ENCODE measurements around the gene BCL2L2.

Gene BCL2L2

DNA sequence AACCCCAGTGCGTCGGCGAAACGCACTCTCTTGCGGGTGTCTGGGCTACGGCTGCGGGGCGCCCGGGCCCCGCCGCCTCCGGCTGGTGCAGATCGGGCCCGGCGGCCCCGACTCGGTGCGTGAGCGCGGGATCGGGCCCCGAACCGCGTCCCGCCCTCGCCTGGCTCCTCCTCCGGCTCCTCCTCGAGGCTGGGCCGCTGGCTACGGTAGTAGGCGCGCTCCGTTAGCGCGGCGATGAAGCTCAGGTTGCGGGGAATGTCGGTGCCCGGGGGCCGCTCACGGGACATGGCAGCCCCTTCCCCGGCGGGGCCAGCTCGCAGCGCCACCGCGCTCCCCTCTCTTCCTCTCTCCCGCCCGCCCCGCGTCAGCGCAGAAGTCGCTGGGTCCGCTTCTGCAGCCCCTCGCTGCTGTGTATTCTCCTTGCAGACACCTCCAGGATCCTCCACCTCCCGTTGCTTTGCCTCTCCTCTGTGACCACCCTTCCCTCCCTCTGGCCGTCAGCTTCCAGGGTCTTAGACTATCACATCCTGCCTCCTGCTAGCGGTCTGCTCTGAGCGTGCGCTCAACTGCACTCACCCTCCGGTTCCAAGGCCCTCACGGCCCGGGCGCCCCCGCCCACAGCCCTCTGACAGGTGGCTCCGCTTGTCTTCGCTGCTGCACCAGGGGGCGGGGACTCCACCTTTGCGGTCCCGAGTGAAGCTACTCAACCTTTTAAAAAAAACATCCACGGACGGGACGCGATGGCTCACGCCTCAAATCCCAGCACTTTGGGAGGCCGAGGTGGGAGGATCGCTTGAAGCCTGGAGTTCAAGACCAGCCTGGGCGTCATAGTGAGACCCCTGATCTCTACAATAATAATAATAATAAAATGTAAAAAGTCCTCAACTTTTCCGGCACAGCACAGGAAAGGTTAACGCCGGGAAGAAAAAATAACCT lies 4.1 kb upstream of the BCL2L2 start, which contains the start of gene PPP1R3E (continued):
- TF ChIP-seq, protein P1, sequence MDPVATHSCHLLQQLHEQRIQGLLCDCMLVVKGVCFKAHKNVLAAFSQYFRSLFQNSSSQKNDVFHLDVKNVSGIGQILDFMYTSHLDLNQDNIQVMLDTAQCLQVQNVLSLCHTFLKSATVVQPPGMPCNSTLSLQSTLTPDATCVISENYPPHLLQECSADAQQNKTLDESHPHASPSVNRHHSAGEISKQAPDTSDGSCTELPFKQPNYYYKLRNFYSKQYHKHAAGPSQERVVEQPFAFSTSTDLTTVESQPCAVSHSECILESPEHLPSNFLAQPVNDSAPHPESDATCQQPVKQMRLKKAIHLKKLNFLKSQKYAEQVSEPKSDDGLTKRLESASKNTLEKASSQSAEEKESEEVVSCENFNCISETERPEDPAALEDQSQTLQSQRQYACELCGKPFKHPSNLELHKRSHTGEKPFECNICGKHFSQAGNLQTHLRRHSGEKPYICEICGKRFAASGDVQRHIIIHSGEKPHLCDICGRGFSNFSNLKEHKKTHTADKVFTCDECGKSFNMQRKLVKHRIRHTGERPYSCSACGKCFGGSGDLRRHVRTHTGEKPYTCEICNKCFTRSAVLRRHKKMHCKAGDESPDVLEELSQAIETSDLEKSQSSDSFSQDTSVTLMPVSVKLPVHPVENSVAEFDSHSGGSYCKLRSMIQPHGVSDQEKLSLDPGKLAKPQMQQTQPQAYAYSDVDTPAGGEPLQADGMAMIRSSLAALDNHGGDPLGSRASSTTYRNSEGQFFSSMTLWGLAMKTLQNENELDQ (tag by site-specific recombination; IDR thresholded peaks at IDR 0.05; ENCODE audit: low read depth): no peak
- TF ChIP-seq ZBTB8A (tag by site-specific recombination; IDR thresholded peaks at IDR 0.05): peak; percentile 34
- peak; percentile 44; the same call in 1 of the 2 replicates for TF ChIP-seq GLI4 (tag by site-specific recombination; IDR thresholded peaks at IDR 0.05)
- TF ChIP-seq, protein P2, sequence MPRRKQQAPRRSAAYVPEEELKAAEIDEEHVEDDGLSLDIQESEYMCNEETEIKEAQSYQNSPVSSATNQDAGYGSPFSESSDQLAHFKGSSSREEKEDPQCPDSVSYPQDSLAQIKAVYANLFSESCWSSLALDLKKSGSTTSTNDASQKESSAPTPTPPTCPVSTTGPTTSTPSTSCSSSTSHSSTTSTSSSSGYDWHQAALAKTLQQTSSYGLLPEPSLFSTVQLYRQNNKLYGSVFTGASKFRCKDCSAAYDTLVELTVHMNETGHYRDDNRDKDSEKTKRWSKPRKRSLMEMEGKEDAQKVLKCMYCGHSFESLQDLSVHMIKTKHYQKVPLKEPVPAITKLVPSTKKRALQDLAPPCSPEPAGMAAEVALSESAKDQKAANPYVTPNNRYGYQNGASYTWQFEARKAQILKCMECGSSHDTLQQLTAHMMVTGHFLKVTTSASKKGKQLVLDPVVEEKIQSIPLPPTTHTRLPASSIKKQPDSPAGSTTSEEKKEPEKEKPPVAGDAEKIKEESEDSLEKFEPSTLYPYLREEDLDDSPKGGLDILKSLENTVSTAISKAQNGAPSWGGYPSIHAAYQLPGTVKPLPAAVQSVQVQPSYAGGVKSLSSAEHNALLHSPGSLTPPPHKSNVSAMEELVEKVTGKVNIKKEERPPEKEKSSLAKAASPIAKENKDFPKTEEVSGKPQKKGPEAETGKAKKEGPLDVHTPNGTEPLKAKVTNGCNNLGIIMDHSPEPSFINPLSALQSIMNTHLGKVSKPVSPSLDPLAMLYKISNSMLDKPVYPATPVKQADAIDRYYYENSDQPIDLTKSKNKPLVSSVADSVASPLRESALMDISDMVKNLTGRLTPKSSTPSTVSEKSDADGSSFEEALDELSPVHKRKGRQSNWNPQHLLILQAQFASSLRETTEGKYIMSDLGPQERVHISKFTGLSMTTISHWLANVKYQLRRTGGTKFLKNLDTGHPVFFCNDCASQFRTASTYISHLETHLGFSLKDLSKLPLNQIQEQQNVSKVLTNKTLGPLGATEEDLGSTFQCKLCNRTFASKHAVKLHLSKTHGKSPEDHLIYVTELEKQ (tag by site-specific recombination; IDR thresholded peaks at IDR 0.05; ENCODE audit: borderline replicate concordance): no peak
- no peak for TF ChIP-seq ZNF23 (tag by site-specific recombination; IDR thresholded peaks at IDR 0.05; ENCODE audit: borderline replicate concordance)
- TF ChIP-seq ZNF626 (tag by site-specific recombination; IDR thresholded peaks at IDR 0.05): no peak
- peak; percentile 82 for TF ChIP-seq SP2 (tag by site-specific recombination; IDR thresholded peaks at IDR 0.05)
- 0 out of 2 replicates have a peak, but pooled peaks have one; percentile 4 for TF ChIP-seq ZNF10 (tag by site-specific recombination; IDR thresholded peaks at IDR 0.05)
- TF ChIP-seq ZIC2 (tag by site-specific recombination; IDR thresholded peaks at IDR 0.05): peak; percentile 52
- no peak for TF ChIP-seq BCL11B (tag by site-specific recombination; IDR thresholded peaks at IDR 0.05; ENCODE audit: low read depth)
- TF ChIP-seq KLF7 (tag by site-specific recombination; IDR thresholded peaks at IDR 0.05; ENCODE audit: borderline replicate concordance): no peak
- 0 out of 2 replicates have a peak, but pooled peaks have one; percentile 15 for TF ChIP-seq ZBTB17 (tag by site-specific recombination; IDR thresholded peaks at IDR 0.05)
- TF ChIP-seq IKZF3 (tag by site-specific recombination; IDR thresholded peaks at IDR 0.05): no peak
- TF ChIP-seq ZNF350 (tag by site-specific recombination; IDR thresholded peaks at IDR 0.05): no peak
- TF ChIP-seq ZNF660 (tag by site-specific recombination; IDR thresholded peaks at IDR 0.05): peak; percentile 52; the same call in 1 of the 2 replicates
- 0 out of 2 replicates have a peak, but pooled peaks have one; percentile 47 for TF ChIP-seq REPIN1 (tag by site-specific recombination; IDR thresholded peaks at IDR 0.05; ENCODE audit: low read depth)
- TF ChIP-seq ZNF24 (tag by site-specific recombination; IDR thresholded peaks at IDR 0.05): no peak
- TF ChIP-seq ZXDB (tag by site-specific recombination; IDR thresholded peaks at IDR 0.05): peak; percentile 8; the same call in 1 of the 2 replicates
- TF ChIP-seq, protein P3, sequence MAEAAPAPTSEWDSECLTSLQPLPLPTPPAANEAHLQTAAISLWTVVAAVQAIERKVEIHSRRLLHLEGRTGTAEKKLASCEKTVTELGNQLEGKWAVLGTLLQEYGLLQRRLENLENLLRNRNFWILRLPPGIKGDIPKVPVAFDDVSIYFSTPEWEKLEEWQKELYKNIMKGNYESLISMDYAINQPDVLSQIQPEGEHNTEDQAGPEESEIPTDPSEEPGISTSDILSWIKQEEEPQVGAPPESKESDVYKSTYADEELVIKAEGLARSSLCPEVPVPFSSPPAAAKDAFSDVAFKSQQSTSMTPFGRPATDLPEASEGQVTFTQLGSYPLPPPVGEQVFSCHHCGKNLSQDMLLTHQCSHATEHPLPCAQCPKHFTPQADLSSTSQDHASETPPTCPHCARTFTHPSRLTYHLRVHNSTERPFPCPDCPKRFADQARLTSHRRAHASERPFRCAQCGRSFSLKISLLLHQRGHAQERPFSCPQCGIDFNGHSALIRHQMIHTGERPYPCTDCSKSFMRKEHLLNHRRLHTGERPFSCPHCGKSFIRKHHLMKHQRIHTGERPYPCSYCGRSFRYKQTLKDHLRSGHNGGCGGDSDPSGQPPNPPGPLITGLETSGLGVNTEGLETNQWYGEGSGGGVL (tag by site-specific recombination; IDR thresholded peaks at IDR 0.05): peak; percentile 43; the same call in 1 of the 2 replicates
- no peak for TF ChIP-seq ZNF114 (tag by site-specific recombination; IDR thresholded peaks at IDR 0.05)
- TF ChIP-seq HOXC10 (CRISPR knock-in tag; IDR thresholded peaks at IDR 0.05): no peak
- TF ChIP-seq, protein P4, sequence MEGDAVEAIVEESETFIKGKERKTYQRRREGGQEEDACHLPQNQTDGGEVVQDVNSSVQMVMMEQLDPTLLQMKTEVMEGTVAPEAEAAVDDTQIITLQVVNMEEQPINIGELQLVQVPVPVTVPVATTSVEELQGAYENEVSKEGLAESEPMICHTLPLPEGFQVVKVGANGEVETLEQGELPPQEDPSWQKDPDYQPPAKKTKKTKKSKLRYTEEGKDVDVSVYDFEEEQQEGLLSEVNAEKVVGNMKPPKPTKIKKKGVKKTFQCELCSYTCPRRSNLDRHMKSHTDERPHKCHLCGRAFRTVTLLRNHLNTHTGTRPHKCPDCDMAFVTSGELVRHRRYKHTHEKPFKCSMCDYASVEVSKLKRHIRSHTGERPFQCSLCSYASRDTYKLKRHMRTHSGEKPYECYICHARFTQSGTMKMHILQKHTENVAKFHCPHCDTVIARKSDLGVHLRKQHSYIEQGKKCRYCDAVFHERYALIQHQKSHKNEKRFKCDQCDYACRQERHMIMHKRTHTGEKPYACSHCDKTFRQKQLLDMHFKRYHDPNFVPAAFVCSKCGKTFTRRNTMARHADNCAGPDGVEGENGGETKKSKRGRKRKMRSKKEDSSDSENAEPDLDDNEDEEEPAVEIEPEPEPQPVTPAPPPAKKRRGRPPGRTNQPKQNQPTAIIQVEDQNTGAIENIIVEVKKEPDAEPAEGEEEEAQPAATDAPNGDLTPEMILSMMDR (tag by site-specific recombination; IDR thresholded peaks at IDR 0.05): no peak
- no peak for TF ChIP-seq ZNF837 (tag by site-specific recombination; IDR thresholded peaks at IDR 0.05)
- TF ChIP-seq ZNF544 (tag by site-specific recombination; IDR thresholded peaks at IDR 0.05): no peak
- no peak for TF ChIP-seq SP7 (tag by site-specific recombination; IDR thresholded peaks at IDR 0.05)
- TF ChIP-seq SP3 (tag by site-specific recombination; IDR thresholded peaks at IDR 0.05): peak; percentile 63
- TF ChIP-seq ZNF843 (tag by site-specific recombination; IDR thresholded peaks at IDR 0.05): no peak
- TF ChIP-seq ZNF266 (tag by site-specific recombination; IDR thresholded peaks at IDR 0.05; ENCODE audit: low read depth): no peak
- no peak for TF ChIP-seq ZNF175 (tag by site-specific recombination; IDR thresholded peaks at IDR 0.05)
- no peak for TF ChIP-seq ZNF416 (tag by site-specific recombination; IDR thresholded peaks at IDR 0.05)

Data from HEK293 (cell line).